HEK293 (cell line): ENCODE data around the gene TPO.

Source experiments
- CTCF ChIA-PET: fragments of 350-600 bp; formaldehyde crosslinking; extraction: SDS; loops from one replicate; lab custom pipeline; 2021; ENCODE audit warnings: antibody characterized with exemption; lab: Yijun Ruan, JAX
- POLR2A ChIA-PET: fragments of 300-600 bp; formaldehyde crosslinking; extraction: SDS; loops from one replicate; lab custom pipeline; 2020; ENCODE audit warnings: antibody characterized with exemption, inconsistent platforms; lab: Yijun Ruan, JAX
- H3K27ac ChIP-seq: fragments of 200-500 bp; sonication (Bioruptor generic); 2 replicates; pipeline ENCODE4 v1.5.1; 2014; ENCODE audit warnings: low read depth, low read length, control low read depth, inconsistent platforms; ENCODE audit errors: extremely low read depth
- H3K36me3 ChIP-seq, 2 experiments: fragments of 200-500 bp in 1 of 2; sonication (Bioruptor generic) in 1 of 2; 1 replicate in 1 of 2; 2 replicates in 1 of 2; pipeline ENCODE4 v1.5.1; 2014 to 2017; ENCODE audit warnings: inconsistent platforms in 2 of 2, low read length in 2 of 2; ENCODE audit not compliant: control insufficient read depth in 2 of 2, insufficient read depth in 1 of 2
- H3K4me1 ChIP-seq: fragments of 200-500 bp; sonication (Bioruptor generic); 2 replicates; pipeline ENCODE4 v1.5.1; 2014; ENCODE audit warnings: mild to moderate bottlenecking, low read length, inconsistent platforms; ENCODE audit not compliant: control insufficient read depth, insufficient read depth
- H3K4me3 ChIP-seq: 2 replicates; pipeline ENCODE4 v1.5.1; 2011; ENCODE audit warnings: low read depth, mild to moderate bottlenecking, control low read depth, low read length, moderate library complexity
- H3K9me3 ChIP-seq: fragments of 200-500 bp; sonication (Bioruptor generic); 2 replicates; pipeline ENCODE4 v1.5.1; 2014; ENCODE audit warnings: low read depth, low read length, inconsistent platforms; ENCODE audit not compliant: control insufficient read depth, insufficient read depth
- GLIS2 ChIP-seq: fragments of 450-650 bp; formaldehyde crosslinking; IDR thresholded peaks from 2 replicates; pipeline ENCODE4 v1.5.1; 2016; ENCODE audit warnings: missing biosample characterization, missing genetic modification characterization
- HOXD13 ChIP-seq: sonication (generic); formaldehyde crosslinking; IDR thresholded peaks from 2 replicates; pipeline ENCODE4 v1.8.0; 2022; ENCODE audit warnings: missing genetic modification reagents, borderline replicate concordance
- KLF1 ChIP-seq: fragments of 450-650 bp; formaldehyde crosslinking; IDR thresholded peaks from 2 replicates; pipeline ENCODE4 v1.5.1; 2016; ENCODE audit warnings: missing biosample characterization, missing genetic modification characterization
- KLF10 ChIP-seq: fragments of 450-650 bp; IDR thresholded peaks from 2 replicates; pipeline ENCODE4 v1.5.1; 2018; ENCODE audit warnings: missing biosample characterization, mild to moderate bottlenecking, missing genetic modification characterization
- KLF16 ChIP-seq: fragments of 450-650 bp; formaldehyde crosslinking; IDR thresholded peaks from 2 replicates; pipeline ENCODE4 v1.5.1; 2017; ENCODE audit warnings: missing biosample characterization, missing genetic modification characterization
- TRIM28 ChIP-seq: IDR thresholded peaks from 2 replicates; pipeline ENCODE4 v1.6.1; 2011; ENCODE audit warnings: low read length, control low read depth, borderline replicate concordance
- ZBTB17 ChIP-seq: fragments of 450-650 bp; formaldehyde crosslinking; IDR thresholded peaks from 2 replicates; pipeline ENCODE4 v1.5.1; 2016; ENCODE audit warnings: missing biosample characterization, missing genetic modification characterization
- ZBTB7A ChIP-seq: fragments of 450-650 bp; formaldehyde crosslinking; IDR thresholded peaks from 2 replicates; pipeline ENCODE4 v1.5.1; 2016; ENCODE audit warnings: low read depth, missing biosample characterization, missing genetic modification characterization
- ZFP69B ChIP-seq: fragments of 450-650 bp; formaldehyde crosslinking; IDR thresholded peaks from 2 replicates; pipeline ENCODE4 v1.5.1; 2016; ENCODE audit warnings: missing biosample characterization, missing genetic modification characterization
- ZNF146 ChIP-seq: fragments of 450-650 bp; formaldehyde crosslinking; IDR thresholded peaks from 2 replicates; pipeline ENCODE4 v1.5.1; 2016; ENCODE audit warnings: missing biosample characterization, missing genetic modification characterization
- ZNF169 ChIP-seq: fragments of 450-650 bp; formaldehyde crosslinking; IDR thresholded peaks from 2 replicates; pipeline ENCODE4 v1.5.1; 2016; ENCODE audit warnings: missing biosample characterization, missing genetic modification characterization
- ZNF175 ChIP-seq: fragments of 450-650 bp; formaldehyde crosslinking; IDR thresholded peaks from 2 replicates; pipeline ENCODE4 v1.5.1; 2016; ENCODE audit warnings: missing biosample characterization, missing genetic modification characterization
- ZNF184 ChIP-seq: fragments of 450-650 bp; IDR thresholded peaks from 2 replicates; pipeline ENCODE4 v1.5.1; 2018; ENCODE audit warnings: missing biosample characterization, mild to moderate bottlenecking, missing genetic modification characterization
- ZNF202 ChIP-seq: fragments of 450-650 bp; formaldehyde crosslinking; IDR thresholded peaks from 2 replicates; pipeline ENCODE4 v1.5.1; 2016; ENCODE audit warnings: missing biosample characterization, missing genetic modification characterization, borderline replicate concordance
- ZNF223 ChIP-seq: fragments of 450-650 bp; formaldehyde crosslinking; IDR thresholded peaks from 2 replicates; pipeline ENCODE4 v1.5.1; 2016; ENCODE audit warnings: missing biosample characterization, missing genetic modification characterization
- ZNF239 ChIP-seq: fragments of 450-650 bp; formaldehyde crosslinking; IDR thresholded peaks from 2 replicates; pipeline ENCODE4 v1.5.1; 2016; ENCODE audit warnings: missing biosample characterization, missing genetic modification characterization
- ZNF24 ChIP-seq: fragments of 450-650 bp; formaldehyde crosslinking; IDR thresholded peaks from 2 replicates; pipeline ENCODE4 v1.5.1; 2016; ENCODE audit warnings: missing biosample characterization, missing genetic modification characterization
- ZNF350 ChIP-seq: fragments of 450-650 bp; formaldehyde crosslinking; IDR thresholded peaks from 2 replicates; pipeline ENCODE4 v1.5.0; 2017; ENCODE audit warnings: missing biosample characterization, mild to moderate bottlenecking, missing genetic modification characterization
- ZNF514 ChIP-seq: fragments of 450-650 bp; formaldehyde crosslinking; IDR thresholded peaks from 2 replicates; pipeline ENCODE4 v1.5.1; 2016; ENCODE audit warnings: missing biosample characterization, missing genetic modification characterization
- ZNF596 ChIP-seq: fragments of 450-650 bp; IDR thresholded peaks from 2 replicates; pipeline ENCODE4 v1.5.0; 2018; ENCODE audit warnings: missing biosample characterization, mild to moderate bottlenecking, missing genetic modification characterization, moderate library complexity
- ZNF626 ChIP-seq: fragments of 450-650 bp; sonication (Bioruptor Pico); formaldehyde crosslinking; IDR thresholded peaks from 2 replicates; pipeline ENCODE4 v1.5.1; 2018; ENCODE audit warnings: missing biosample characterization, missing genetic modification characterization, inconsistent platforms
- ZNF670 ChIP-seq: fragments of 450-650 bp; formaldehyde crosslinking; IDR thresholded peaks from 2 replicates; pipeline ENCODE4 v1.5.1; 2016; ENCODE audit warnings: missing biosample characterization, missing genetic modification characterization, low read depth
- ZNF776 ChIP-seq: fragments of 450-650 bp; formaldehyde crosslinking; IDR thresholded peaks from 2 replicates; pipeline ENCODE4 v1.5.0; 2017; ENCODE audit warnings: missing biosample characterization, missing genetic modification characterization, borderline replicate concordance
- TF ChIP-seq, protein P1 (sequence below): fragments of 450-650 bp; formaldehyde crosslinking; IDR thresholded peaks from 2 replicates; pipeline ENCODE4 v1.5.1; 2017; ENCODE audit warnings: missing biosample characterization, missing genetic modification characterization
- TF ChIP-seq, protein P2 (sequence below): fragments of 450-650 bp; formaldehyde crosslinking; IDR thresholded peaks from 2 replicates; pipeline ENCODE4 v1.5.1; 2016; ENCODE audit warnings: missing biosample characterization, missing genetic modification characterization

Gene TPO

DNA sequence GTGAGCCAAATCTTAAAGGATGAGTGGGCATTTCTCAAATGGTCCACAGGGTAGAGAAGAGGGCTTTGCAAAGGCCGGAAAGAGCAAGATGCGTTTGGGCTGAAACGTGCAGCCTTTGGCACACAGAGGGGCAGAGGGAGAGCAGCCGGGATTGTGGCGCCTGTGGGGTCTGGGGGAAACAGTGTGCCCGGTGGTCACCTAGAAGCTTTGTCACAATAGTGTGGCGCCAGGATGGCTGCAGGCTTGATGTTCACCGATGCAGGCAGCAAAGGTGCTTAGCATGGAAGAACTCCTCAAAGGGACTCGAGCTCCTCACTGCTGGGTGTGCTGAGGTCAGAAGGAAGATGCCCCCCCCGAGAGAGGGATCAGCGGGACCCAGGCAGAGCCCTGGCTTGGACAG lies 23.8 kb downstream of the TPO start:
- TF ChIP-seq HOXD13 (no peak), ZBTB17 (tag by site-specific recombination) (no peak), ZNF596 (tag by site-specific recombination) (no peak), ZBTB7A (tag by site-specific recombination) (no peak), KLF10 (tag by site-specific recombination) (no peak), ZNF239 (tag by site-specific recombination) (no peak), KLF16 (no peak)
- H3K27ac ChIP-seq: no peak overlapping the region
- no peaks in the 10 kb centered on the region for H3K9me3 ChIP-seq
- no peaks in the 10 kb centered on the region for H3K36me3 ChIP-seq
- ChIA-PET POLR2A (no interaction called here), CTCF (no interaction called here)
- no peak overlapping the region for H3K4me3 ChIP-seq
- H3K4me1 ChIP-seq: no peaks in the 10 kb centered on the region

DNA sequence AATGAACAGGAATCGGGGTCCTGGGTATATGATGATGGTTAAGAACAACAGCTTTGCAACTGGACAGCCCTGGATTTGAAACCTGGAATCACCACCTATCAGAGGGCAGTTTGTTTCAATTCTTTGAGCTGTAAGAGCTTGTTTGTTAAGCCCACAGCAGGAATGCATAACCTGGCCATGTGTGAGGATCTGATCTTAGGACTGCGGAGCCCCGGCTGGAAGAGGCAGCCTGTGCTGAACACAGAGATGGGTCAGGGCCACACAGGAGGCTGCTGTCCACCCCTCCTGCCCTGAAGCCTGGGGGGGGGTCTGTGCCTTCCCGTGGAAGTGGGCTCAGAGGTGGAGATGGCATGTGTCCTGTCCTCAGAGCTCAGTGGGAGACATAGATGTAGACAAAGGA lies 24.3 kb downstream of the TPO start:
- ChIA-PET POLR2A (no interaction called here), CTCF (no interaction called here)
- Histone ChIP-seq H3K27ac (no peak overlapping the region), H3K36me3 (no peaks in the 10 kb centered on the region), H3K4me3 (no peak overlapping the region), H3K9me3 (no peaks in the 10 kb centered on the region), H3K4me1 (no peaks in the 10 kb centered on the region)
- TF ChIP-seq, protein P1, sequence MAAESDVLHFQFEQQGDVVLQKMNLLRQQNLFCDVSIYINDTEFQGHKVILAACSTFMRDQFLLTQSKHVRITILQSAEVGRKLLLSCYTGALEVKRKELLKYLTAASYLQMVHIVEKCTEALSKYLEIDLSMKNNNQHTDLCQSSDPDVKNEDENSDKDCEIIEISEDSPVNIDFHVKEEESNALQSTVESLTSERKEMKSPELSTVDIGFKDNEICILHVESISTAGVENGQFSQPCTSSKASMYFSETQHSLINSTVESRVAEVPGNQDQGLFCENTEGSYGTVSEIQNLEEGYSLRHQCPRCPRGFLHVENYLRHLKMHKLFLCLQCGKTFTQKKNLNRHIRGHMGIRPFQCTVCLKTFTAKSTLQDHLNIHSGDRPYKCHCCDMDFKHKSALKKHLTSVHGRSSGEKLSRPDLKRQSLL: no peak
- TF ChIP-seq ZNF202: no peak
- no peak for TF ChIP-seq ZNF670 (tag by site-specific recombination)
- TF ChIP-seq ZNF223 (tag by site-specific recombination): no peak
- TF ChIP-seq ZNF24 (tag by site-specific recombination): no peak
- no peak for TF ChIP-seq ZFP69B (tag by site-specific recombination)
- no peak for TF ChIP-seq ZNF776 (tag by site-specific recombination)
- TF ChIP-seq, protein P2, sequence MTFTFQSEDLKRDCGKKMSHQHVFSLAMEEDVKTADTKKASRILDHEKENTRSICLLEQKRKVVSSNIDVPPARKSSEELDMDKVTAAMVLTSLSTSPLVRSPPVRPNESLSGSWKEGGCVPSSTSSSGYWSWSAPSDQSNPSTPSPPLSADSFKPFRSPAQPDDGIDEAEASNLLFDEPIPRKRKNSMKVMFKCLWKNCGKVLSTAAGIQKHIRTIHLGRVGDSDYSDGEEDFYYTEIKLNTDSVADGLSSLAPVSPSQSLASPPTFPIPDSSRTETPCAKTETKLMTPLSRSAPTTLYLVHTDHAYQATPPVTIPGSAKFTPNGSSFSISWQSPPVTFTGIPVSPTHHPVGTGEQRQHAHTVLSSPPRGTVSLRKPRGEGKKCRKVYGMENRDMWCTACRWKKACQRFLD (tag by site-specific recombination): no peak
- TF ChIP-seq ZNF239 (tag by site-specific recombination): no peak
- no peak for TF ChIP-seq KLF1 (tag by site-specific recombination)
- no peak for TF ChIP-seq ZNF350 (tag by site-specific recombination)
- no peak for TF ChIP-seq ZNF514 (tag by site-specific recombination)
- TF ChIP-seq ZNF184 (tag by site-specific recombination): no peak
- no peak for TF ChIP-seq GLIS2 (tag by site-specific recombination)
- no peak for TF ChIP-seq ZNF626
- TF ChIP-seq ZNF146: no peak
- TF ChIP-seq, all 188 proteins: peak for 0

DNA sequence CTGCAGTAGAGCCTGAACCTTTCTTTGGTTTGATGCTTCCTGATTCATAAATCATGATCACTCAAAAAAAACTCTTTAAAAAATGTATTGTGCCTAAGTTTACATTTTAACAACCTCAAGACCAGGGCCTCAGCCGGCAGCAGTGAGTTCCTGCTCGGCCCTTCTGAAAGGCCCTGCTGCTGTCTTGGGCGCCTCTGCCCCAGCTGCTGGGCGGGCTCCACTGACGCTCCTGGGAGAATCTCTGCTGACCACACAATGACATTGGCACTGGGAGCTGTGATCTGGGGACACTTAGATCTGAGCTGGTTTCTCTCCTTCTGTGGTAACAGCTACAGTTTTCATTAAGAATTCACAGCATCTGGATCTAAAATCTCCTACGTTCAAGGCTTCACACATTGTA lies 25.7 kb downstream of the TPO start:
- ChIA-PET POLR2A (no interaction called here), CTCF (no interaction called here)
- TF ChIP-seq TRIM28 (no peak), ZNF175 (tag by site-specific recombination) (no peak), ZNF169 (tag by site-specific recombination) (no peak)

More for the DNA sequence above, 25.7 kb downstream of the TPO start:
- Histone ChIP-seq H3K4me1 (no peaks in the 10 kb centered on the region), H3K27ac (no peak overlapping the region), H3K36me3 (no peaks in the 10 kb centered on the region), H3K4me3 (no peak overlapping the region), H3K9me3 (no peaks in the 10 kb centered on the region)
